Esophagus muscularis mucosa (tissue), 4 donors: Measurements from ENCODE around the gene PLEKHA5.

Experiments
- EP300 ChIP-seq: sonication (generic); formaldehyde crosslinking; IDR thresholded peaks from one replicate; pipeline ENCODE4 v1.6.1; 2017; ENCODE audit warnings: antibody characterized with exemption
- POLR2A ChIP-seq: fragments of 450-650 bp; IDR thresholded peaks from one replicate; pipeline ENCODE4 v1.6.1; 2017; ENCODE audit warnings: antibody characterized with exemption, moderate library complexity, mild to moderate bottlenecking, low read depth
- TF ChIP-seq, protein P1 (sequence below), 3 experiments: fragments of 200-600 bp in 2 of 3; fragments of 450-650 bp in 1 of 3; sonication (generic) in 2 of 3; IDR thresholded peaks; one replicate each; pipeline ENCODE4 v1.5.1; 2017 to 2019; ENCODE audit warnings: antibody characterized with exemption in 3 of 3, mild to moderate bottlenecking in 2 of 3, moderate library complexity in 1 of 3

GRCh38 chr12:19166956-19167355, 37.4 kb downstream of the PLEKHA5 start:
- TF ChIP-seq, protein P1, sequence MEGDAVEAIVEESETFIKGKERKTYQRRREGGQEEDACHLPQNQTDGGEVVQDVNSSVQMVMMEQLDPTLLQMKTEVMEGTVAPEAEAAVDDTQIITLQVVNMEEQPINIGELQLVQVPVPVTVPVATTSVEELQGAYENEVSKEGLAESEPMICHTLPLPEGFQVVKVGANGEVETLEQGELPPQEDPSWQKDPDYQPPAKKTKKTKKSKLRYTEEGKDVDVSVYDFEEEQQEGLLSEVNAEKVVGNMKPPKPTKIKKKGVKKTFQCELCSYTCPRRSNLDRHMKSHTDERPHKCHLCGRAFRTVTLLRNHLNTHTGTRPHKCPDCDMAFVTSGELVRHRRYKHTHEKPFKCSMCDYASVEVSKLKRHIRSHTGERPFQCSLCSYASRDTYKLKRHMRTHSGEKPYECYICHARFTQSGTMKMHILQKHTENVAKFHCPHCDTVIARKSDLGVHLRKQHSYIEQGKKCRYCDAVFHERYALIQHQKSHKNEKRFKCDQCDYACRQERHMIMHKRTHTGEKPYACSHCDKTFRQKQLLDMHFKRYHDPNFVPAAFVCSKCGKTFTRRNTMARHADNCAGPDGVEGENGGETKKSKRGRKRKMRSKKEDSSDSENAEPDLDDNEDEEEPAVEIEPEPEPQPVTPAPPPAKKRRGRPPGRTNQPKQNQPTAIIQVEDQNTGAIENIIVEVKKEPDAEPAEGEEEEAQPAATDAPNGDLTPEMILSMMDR (IDR thresholded peaks at IDR 0.05) = no peak
- TF ChIP-seq POLR2A (no peak), EP300 (no peak)
